Parathyroid adenoma (tissue), 2 donors: Measurements from ENCODE around the gene PRSS22.

Source experiments
- H2AFZ ChIP-seq: fragments of 300-600 bp; sonication (generic); one replicate; pipeline ENCODE4 v1.7.0; 2017; ENCODE audit warnings: antibody characterized with exemption, mild to moderate bottlenecking
- H3K27ac ChIP-seq: fragments of 300-600 bp; sonication (generic); one replicate; pipeline ENCODE4 v1.7.0; 2017
- H3K27me3 ChIP-seq: fragments of 300-600 bp; sonication (generic); one replicate; pipeline ENCODE4 v1.7.0; 2017; ENCODE audit warnings: low read length; ENCODE audit not compliant: control insufficient read depth, insufficient read depth
- H3K36me3 ChIP-seq: fragments of 300-600 bp; sonication (generic); one replicate; pipeline ENCODE4 v1.7.0; 2017; ENCODE audit warnings: low read length; ENCODE audit not compliant: control insufficient read depth, insufficient read depth
- H3K4me1 ChIP-seq: fragments of 300-600 bp; sonication (generic); one replicate; pipeline ENCODE4 v1.7.0; 2017; ENCODE audit warnings: control low read depth
- H3K4me2 ChIP-seq: fragments of 300-600 bp; sonication (generic); one replicate; pipeline ENCODE4 v1.7.0; 2017; ENCODE audit warnings: low read length
- H3K4me3 ChIP-seq: fragments of 300-600 bp; sonication (generic); one replicate; pipeline ENCODE4 v1.7.0; 2017; ENCODE audit warnings: low read depth, low read length
- H3K79me2 ChIP-seq: fragments of 300-600 bp; sonication (generic); one replicate; pipeline ENCODE4 v1.7.0; 2017; ENCODE audit warnings: control low read depth
- H3K9ac ChIP-seq: fragments of 300-600 bp; sonication (generic); one replicate; pipeline ENCODE4 v1.7.0; 2017; ENCODE audit warnings: mild to moderate bottlenecking
- H3K9me3 ChIP-seq: fragments of 300-600 bp; sonication (generic); one replicate; pipeline ENCODE4 v1.7.0; 2017; ENCODE audit warnings: low read length; ENCODE audit not compliant: control insufficient read depth
- TF ChIP-seq, protein P1 (sequence below): fragments of 300-600 bp; sonication (generic); IDR thresholded peaks from one replicate; pipeline ENCODE4 v1.7.0; 2017; ENCODE audit warnings: antibody characterized with exemption, mild to moderate bottlenecking
- donor health status: primary hyperparathyroidism.

The PRSS22 gene

DNA sequence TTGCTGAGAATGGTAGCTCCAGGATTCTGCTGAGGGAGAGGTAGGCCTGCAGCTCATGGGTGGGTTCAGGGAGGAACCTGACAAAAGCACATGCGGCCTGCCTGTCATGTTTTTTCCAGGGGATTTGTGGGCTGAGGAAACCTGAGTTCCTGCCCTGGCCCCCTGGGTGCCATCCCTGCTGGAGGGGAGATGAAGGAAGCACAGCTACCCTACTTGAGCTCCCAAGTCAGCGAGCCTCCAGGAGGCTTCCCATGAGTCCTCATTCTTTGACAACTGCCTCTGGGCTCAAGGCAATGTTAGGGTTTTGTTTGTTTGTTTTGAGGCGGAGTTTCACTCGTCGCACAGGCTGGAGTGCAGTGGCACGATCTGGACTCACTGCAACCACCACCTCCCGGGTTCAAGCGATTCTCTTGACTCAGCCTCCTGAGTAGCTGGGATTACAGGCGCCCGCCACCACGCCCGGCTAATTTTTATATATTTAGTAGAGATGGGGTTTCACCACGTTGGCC, 41.6 kb upstream of the PRSS22 start:
- Histone ChIP-seq H3K79me2 (no peaks in the 10 kb centered on the region), H3K27me3 (no peaks in the 10 kb centered on the region), H3K27ac (no peak overlapping the region), H3K9me3 (no peaks in the 10 kb centered on the region), H3K4me3 (no peak overlapping the region), H3K4me2 (no peak overlapping the region), H2AFZ (no peak overlapping the region), H3K9ac (no peak overlapping the region), H3K36me3 (no peaks in the 10 kb centered on the region), H3K4me1 (peaks cover 4% of the 10 kb centered on the region)
- TF ChIP-seq, protein P1, sequence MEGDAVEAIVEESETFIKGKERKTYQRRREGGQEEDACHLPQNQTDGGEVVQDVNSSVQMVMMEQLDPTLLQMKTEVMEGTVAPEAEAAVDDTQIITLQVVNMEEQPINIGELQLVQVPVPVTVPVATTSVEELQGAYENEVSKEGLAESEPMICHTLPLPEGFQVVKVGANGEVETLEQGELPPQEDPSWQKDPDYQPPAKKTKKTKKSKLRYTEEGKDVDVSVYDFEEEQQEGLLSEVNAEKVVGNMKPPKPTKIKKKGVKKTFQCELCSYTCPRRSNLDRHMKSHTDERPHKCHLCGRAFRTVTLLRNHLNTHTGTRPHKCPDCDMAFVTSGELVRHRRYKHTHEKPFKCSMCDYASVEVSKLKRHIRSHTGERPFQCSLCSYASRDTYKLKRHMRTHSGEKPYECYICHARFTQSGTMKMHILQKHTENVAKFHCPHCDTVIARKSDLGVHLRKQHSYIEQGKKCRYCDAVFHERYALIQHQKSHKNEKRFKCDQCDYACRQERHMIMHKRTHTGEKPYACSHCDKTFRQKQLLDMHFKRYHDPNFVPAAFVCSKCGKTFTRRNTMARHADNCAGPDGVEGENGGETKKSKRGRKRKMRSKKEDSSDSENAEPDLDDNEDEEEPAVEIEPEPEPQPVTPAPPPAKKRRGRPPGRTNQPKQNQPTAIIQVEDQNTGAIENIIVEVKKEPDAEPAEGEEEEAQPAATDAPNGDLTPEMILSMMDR, result no peak

GRCh38 chr16:2898831-2899563, 41.0 kb upstream of the PRSS22 start:
- H3K27ac ChIP-seq, result no peak overlapping the region
- H3K79me2 ChIP-seq, result peaks cover 2% of the 10 kb centered on the region
- H3K4me1 ChIP-seq, result peaks cover 4% of the 10 kb centered on the region
- H3K36me3 ChIP-seq, result no peaks in the 10 kb centered on the region
- H3K27me3 ChIP-seq, result no peaks in the 10 kb centered on the region
- H3K4me2 ChIP-seq, result no peak overlapping the region
- no peak overlapping the region for H3K4me3 ChIP-seq
- no peaks in the 10 kb centered on the region for H3K9me3 ChIP-seq
- TF ChIP-seq, protein P1, result no peak
- H3K9ac ChIP-seq, result no peak overlapping the region
- no peak overlapping the region for H2AFZ ChIP-seq

DNA sequence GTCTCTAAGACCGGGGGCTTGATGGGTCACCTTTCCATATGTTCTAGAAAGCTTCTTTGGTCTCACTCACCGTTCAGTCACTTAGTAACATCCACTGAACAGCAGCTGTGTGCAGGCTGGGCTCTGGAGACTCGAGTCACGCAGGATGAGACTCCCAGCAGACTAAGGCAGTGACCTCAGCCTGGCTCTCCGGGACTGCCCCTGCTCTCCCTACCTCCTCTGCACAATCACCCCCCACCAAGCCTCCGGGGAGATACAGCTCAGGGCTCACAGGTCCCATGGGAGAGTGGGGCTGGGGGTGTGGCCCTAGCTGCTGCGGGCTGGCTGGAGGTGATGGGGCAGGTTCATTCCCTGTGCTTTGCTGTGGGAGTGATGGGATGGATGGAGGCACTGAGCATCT, 39.1 kb upstream of the PRSS22 start:
- peaks cover 5% of the 10 kb centered on the region for H3K79me2 ChIP-seq
- no peaks in the 10 kb centered on the region for H3K27me3 ChIP-seq
- H3K9ac ChIP-seq, result no peak overlapping the region
- no peaks in the 10 kb centered on the region for H3K9me3 ChIP-seq
- H3K4me1 ChIP-seq, result no peaks in the 10 kb centered on the region
- TF ChIP-seq, protein P1, result no peak
- H2AFZ ChIP-seq, result no peak overlapping the region
- no peak overlapping the region for H3K27ac ChIP-seq
- H3K4me2 ChIP-seq, result no peak overlapping the region
- no peak overlapping the region for H3K4me3 ChIP-seq
- no peaks in the 10 kb centered on the region for H3K36me3 ChIP-seq

- no peak overlapping the region for H2AFZ ChIP-seq
- no peaks in the 10 kb centered on the region for H3K9me3 ChIP-seq
These were observed 38.6 kb upstream of the PRSS22 start for GRCh38 chr16:2896480-2897010.

More at GRCh38 chr16:2896480-2897010, 38.6 kb upstream of the PRSS22 start:
- Histone ChIP-seq H3K4me2 (no peak overlapping the region), H3K4me3 (no peak overlapping the region), H3K27me3 (no peaks in the 10 kb centered on the region), H3K36me3 (no peaks in the 10 kb centered on the region), H3K9ac (no peak overlapping the region), H3K79me2 (peaks cover 5% of the 10 kb centered on the region), H3K4me1 (no peaks in the 10 kb centered on the region), H3K27ac (no peak overlapping the region)
- TF ChIP-seq, protein P1, result no peak
